K562 (cell line): ENCODE data around the gene CYBRD1. TPM values are rescaled to one million over a fixed set of nuclear protein-coding genes. Genes with fewer than 3 reads are reported as not detected.

Experiments
- ADNP ChIP-seq: fragments of 200-800 bp; sonication (Bioruptor generic); IDR thresholded peaks from 2 replicates; pipeline ENCODE4 v1.6.1; 2016; ENCODE audit warnings: missing genetic modification characterization, missing compliant biosample characterization
- CCAR2 ChIP-seq: fragments of 200-400 bp; formaldehyde crosslinking; IDR thresholded peaks from 2 replicates; pipeline ENCODE4 v1.6.1; 2017; ENCODE audit warnings: mild to moderate bottlenecking, low read depth, low read length
- ETV6 ChIP-seq, 3 experiments: fragments of 150-350 bp in 1 of 3; sonication (generic) in 1 of 3; formaldehyde crosslinking in 1 of 3; IDR thresholded peaks; 2 replicates each; pipeline versions ENCODE4 v1.6.1 to v1.8.0; 2014 to 2022; ENCODE audit warnings: borderline replicate concordance in 2 of 3, low read depth in 2 of 3, antibody characterized with exemption in 1 of 3, low read length in 1 of 3, mild to moderate bottlenecking in 1 of 3, missing genetic modification reagents in 1 of 3
- FUS ChIP-seq: fragments of 200-400 bp; formaldehyde crosslinking; optimal IDR thresholded peaks from 2 replicates; pipeline ENCODE3; 2017; ENCODE audit warnings: low read depth, low read length
- MIER1 ChIP-seq: fragments of 450-650 bp; IDR thresholded peaks from 2 replicates; pipeline ENCODE4 v1.6.1; 2016; ENCODE audit warnings: antibody characterized with exemption, mild to moderate bottlenecking, low read depth
- NFYB ChIP-seq: IDR thresholded peaks from 2 replicates; pipeline ENCODE4 v1.6.1; 2011; ENCODE audit warnings: mild to moderate bottlenecking, moderate library complexity; ENCODE audit not compliant: insufficient read length; ENCODE audit errors: extremely low read depth
- NKRF ChIP-seq: fragments of 450-650 bp; IDR thresholded peaks from 2 replicates; pipeline ENCODE4 v1.6.1; 2016; ENCODE audit warnings: borderline replicate concordance
- SMC3 ChIP-seq: conservative IDR thresholded peaks from 2 replicates; pipeline ENCODE4 v1.6.1; 2011; ENCODE audit warnings: low read depth, low read length, improper control_type of control experiment; ENCODE audit not compliant: insufficient read depth
- STAT5A ChIP-seq: IDR thresholded peaks from 2 replicates; pipeline ENCODE4 v1.6.1; 2012; ENCODE audit warnings: low read length, inconsistent platforms, borderline replicate concordance
- ZNF140 ChIP-seq: fragments of 250-450 bp; sonication (Bioruptor Pico); IDR thresholded peaks from 2 replicates; pipeline ENCODE4 v1.8.0; 2021; ENCODE audit warnings: moderate library complexity, mild to moderate bottlenecking, inconsistent platforms
- ZNF324 ChIP-seq: fragments of 250-450 bp; sonication (Bioruptor Pico); IDR thresholded peaks from 2 replicates; pipeline ENCODE4 v1.4.0; 2020; ENCODE audit warnings: mild to moderate bottlenecking
- ZNF639 ChIP-seq, 2 experiments: fragments of 200-800 bp in 1 of 2; sonication (Bioruptor generic) in 1 of 2; sonication (generic) in 1 of 2; formaldehyde crosslinking in 1 of 2; IDR thresholded peaks in 1 of 2; conservative IDR thresholded peaks in 1 of 2; 2 replicates each; pipeline versions ENCODE4 v1.5.0 to v1.6.1; 2016 to 2020; ENCODE audit warnings: missing compliant biosample characterization in 1 of 2, missing genetic modification characterization in 1 of 2, missing genetic modification reagents in 1 of 2
- ZNF778 ChIP-seq: fragments of 450-650 bp; formaldehyde crosslinking; IDR thresholded peaks from 2 replicates; pipeline ENCODE4 v1.4.0; 2020; ENCODE audit warnings: mild to moderate bottlenecking, moderate library complexity
- polyA plus RNA-seq, 8 experiments: library from polyadenylated mRNA; depleted of rRNA in 4 of 8; stranded (reverse) in 5 of 8; unstranded in 3 of 8; fragments of >200 nt; fragmentation: Nextera tagmentation in 2 of 8; fragmentation: Illumina TruSeq in 1 of 8; extraction: Ambion mirVana in 2 of 8; extraction: Trizol in 1 of 8; gene quantifications; 2 replicates each; pipeline versions ENCODE4 v1.2.1 to v1.2.3, GENCODE V29; 2011 to 2014; ENCODE audit warnings: inconsistent platforms in 1 of 8, missing spikeins in 1 of 8
- total RNA-seq, 7 experiments: library from RNA; depleted of rRNA in 6 of 7; stranded (reverse); fragments of >200 nt in 6 of 7; fragmentation: Illumina TruSeq in 2 of 7; extraction: Trizol in 2 of 7; gene quantifications; 2 replicates each; pipeline versions ENCODE4 v1.2.1 to v1.2.3, GENCODE V29; 2011 to 2021; ENCODE audit warnings: low replicate concordance in 1 of 7
- TF ChIP-seq, protein P1 (sequence below): fragments of 250-450 bp; sonication (Bioruptor Pico); IDR thresholded peaks from 2 replicates; pipeline ENCODE4 v1.4.0; 2020
- TF ChIP-seq, protein P2 (sequence below): fragments of 450-650 bp; IDR thresholded peaks from 2 replicates; pipeline ENCODE4 v1.6.1; 2018; ENCODE audit warnings: mild to moderate bottlenecking, low read depth; ENCODE audit not compliant: partially characterized antibody

Gene CYBRD1
- total and polyA plus RNA-seq, 9 of the 15 experiments (the other 6 are each of a cell fraction or from before 2014, with no cell fraction given) = 9.6 to 22.4 (median 15.6) TPM

GRCh38 chr2:171522052-171522787, at the start of gene CYBRD1 (continued):
- TF ChIP-seq, protein P1, sequence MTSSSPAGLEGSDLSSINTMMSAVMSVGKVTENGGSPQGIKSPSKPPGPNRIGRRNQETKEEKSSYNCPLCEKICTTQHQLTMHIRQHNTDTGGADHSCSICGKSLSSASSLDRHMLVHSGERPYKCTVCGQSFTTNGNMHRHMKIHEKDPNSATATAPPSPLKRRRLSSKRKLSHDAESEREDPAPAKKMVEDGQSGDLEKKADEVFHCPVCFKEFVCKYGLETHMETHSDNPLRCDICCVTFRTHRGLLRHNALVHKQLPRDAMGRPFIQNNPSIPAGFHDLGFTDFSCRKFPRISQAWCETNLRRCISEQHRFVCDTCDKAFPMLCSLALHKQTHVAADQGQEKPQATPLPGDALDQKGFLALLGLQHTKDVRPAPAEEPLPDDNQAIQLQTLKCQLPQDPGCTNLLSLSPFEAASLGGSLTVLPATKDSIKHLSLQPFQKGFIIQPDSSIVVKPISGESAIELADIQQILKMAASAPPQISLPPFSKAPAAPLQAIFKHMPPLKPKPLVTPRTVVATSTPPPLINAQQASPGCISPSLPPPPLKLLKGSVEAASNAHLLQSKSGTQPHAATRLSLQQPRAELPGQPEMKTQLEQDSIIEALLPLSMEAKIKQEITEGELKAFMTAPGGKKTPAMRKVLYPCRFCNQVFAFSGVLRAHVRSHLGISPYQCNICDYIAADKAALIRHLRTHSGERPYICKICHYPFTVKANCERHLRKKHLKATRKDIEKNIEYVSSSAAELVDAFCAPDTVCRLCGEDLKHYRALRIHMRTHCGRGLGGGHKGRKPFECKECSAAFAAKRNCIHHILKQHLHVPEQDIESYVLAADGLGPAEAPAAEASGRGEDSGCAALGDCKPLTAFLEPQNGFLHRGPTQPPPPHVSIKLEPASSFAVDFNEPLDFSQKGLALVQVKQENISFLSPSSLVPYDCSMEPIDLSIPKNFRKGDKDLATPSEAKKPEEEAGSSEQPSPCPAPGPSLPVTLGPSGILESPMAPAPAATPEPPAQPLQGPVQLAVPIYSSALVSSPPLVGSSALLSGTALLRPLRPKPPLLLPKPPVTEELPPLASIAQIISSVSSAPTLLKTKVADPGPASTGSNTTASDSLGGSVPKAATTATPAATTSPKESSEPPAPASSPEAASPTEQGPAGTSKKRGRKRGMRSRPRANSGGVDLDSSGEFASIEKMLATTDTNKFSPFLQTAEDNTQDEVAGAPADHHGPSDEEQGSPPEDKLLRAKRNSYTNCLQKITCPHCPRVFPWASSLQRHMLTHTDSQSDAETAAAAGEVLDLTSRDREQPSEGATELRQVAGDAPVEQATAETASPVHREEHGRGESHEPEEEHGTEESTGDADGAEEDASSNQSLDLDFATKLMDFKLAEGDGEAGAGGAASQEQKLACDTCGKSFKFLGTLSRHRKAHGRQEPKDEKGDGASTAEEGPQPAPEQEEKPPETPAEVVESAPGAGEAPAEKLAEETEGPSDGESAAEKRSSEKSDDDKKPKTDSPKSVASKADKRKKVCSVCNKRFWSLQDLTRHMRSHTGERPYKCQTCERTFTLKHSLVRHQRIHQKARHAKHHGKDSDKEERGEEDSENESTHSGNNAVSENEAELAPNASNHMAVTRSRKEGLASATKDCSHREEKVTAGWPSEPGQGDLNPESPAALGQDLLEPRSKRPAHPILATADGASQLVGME = no peak
- TF ChIP-seq ETV6 (IDR thresholded peaks at IDR 0.05; ENCODE audit: borderline replicate concordance in 1 of 2, low read depth in 2 of 2, low read length in 1 of 2) (no peak), ETV6 (CRISPR knock-in tag; IDR thresholded peaks at IDR 0.05; ENCODE audit: borderline replicate concordance) (no peak), ZNF140 (CRISPR knock-in tag) (no peak), SMC3 (0 out of 2 replicates have a peak, but pooled peaks have one; percentile 2), ZNF639 (CRISPR knock-in tag; conservative IDR thresholded peaks at IDR 0.05 in 1 of 2, IDR thresholded peaks at IDR 0.05 in 1 of 2) (no peak), NFYB (no peak), NKRF (peak; percentile 30), MIER1 (no peak), ZNF324 (CRISPR knock-in tag) (no peak), ADNP (tag) (no peak), ZNF778 (CRISPR knock-in tag) (no peak), CCAR2 (no peak), STAT5A (no peak), FUS (no peak)
- TF ChIP-seq, protein P2, sequence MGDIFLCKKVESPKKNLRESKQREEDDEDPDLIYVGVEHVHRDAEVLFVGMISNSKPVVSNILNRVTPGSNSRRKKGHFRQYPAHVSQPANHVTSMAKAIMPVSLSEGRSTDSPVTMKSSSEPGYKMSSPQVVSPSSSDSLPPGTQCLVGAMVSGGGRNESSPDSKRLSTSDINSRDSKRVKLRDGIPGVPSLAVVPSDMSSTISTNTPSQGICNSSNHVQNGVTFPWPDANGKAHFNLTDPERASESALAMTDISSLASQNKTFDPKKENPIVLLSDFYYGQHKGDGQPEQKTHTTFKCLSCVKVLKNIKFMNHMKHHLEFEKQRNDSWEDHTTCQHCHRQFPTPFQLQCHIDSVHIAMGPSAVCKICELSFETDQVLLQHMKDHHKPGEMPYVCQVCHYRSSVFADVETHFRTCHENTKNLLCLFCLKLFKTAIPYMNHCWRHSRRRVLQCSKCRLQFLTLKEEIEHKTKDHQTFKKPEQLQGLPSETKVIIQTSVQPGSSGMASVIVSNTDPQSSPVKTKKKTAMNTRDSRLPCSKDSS = peak; percentile 5
